ENCODE measurements around the gene PARP1.

DNA sequence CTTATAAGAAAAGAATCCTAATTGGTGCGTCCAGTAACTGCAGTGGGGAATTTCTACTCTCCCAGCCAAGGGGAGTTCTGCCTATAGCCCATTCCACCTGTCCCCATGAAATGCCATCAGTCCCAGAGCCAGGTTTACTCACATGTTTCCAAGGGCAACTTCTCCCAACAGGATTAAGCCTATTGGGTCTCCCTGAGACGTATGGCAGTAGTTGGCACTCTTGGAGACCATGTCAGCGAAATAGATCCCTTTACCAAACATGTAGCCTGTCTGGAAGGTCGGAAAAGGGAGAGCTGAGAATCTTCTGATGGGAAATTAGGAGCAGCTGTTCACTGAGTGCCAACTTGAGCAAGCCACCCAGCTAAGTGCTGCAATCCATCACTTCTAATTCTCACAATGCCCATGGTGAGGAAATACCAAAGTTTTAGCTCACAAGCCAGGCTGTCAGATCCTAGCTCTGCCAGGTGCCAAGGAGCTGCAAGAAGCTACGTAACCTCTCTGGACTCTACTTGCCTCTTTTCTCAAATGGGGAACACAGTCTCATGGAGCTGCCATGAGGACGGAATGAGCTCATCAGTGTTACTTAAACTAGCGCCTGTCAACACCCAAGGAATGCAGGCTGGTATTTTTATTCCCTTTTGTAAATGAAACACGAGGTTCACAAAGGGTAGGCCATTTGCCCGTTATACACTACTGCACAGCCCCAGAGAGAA, 43.9 kb downstream of the PARP1 start:
- TF ChIP-seq POLR2A (IDR thresholded peaks at IDR 0.05) = no peak
- TF ChIP-seq, protein P1, sequence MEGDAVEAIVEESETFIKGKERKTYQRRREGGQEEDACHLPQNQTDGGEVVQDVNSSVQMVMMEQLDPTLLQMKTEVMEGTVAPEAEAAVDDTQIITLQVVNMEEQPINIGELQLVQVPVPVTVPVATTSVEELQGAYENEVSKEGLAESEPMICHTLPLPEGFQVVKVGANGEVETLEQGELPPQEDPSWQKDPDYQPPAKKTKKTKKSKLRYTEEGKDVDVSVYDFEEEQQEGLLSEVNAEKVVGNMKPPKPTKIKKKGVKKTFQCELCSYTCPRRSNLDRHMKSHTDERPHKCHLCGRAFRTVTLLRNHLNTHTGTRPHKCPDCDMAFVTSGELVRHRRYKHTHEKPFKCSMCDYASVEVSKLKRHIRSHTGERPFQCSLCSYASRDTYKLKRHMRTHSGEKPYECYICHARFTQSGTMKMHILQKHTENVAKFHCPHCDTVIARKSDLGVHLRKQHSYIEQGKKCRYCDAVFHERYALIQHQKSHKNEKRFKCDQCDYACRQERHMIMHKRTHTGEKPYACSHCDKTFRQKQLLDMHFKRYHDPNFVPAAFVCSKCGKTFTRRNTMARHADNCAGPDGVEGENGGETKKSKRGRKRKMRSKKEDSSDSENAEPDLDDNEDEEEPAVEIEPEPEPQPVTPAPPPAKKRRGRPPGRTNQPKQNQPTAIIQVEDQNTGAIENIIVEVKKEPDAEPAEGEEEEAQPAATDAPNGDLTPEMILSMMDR (IDR thresholded peaks at IDR 0.05) = no peak

Data from esophagus squamous epithelium (tissue), 4 donors.